HepG2 (cell line): ENCODE data around the gene DDX3Y. TPM values are rescaled to one million over a fixed set of nuclear protein-coding genes. Genes with fewer than 3 reads are reported as not detected.

ENCODE experiments used
- ATAC-seq: fragments of 200-7000 bp; cut with Tn5 transposase; 3 replicates; pipeline ENCODE4 v1.9.1; 2020; ENCODE audit warnings: mild to moderate bottlenecking, moderate library complexity
- BruUV-seq: library from RNA; stranded (reverse); fragments of 400-500 nt; replicated peaks from 2 replicates; lab custom pipeline; 2021; lab: Mats Ljungman, UMichigan
- CTCF ChIA-PET: fragments of 300-600 bp; formaldehyde crosslinking; extraction: SDS; loops from one replicate; lab custom pipeline; 2021; ENCODE audit warnings: low total read pairs, inconsistent platforms, low intra/inter-chr PET ratio; lab: Yijun Ruan, JAX
- POLR2A ChIA-PET: fragments of 350-600 bp; sonication (Branson Sonifier 250); formaldehyde crosslinking; loops from one replicate; lab custom pipeline; 2020; ENCODE audit warnings: antibody characterized with exemption, inconsistent platforms; lab: Yijun Ruan, JAX
- DNase-seq: peaks from one replicate; pipeline ENCODE4 v3.0.0-alpha.2; 2015; ENCODE audit warnings: low spot score
- FAIRE-seq: peaks from 3 replicates; lab custom pipeline; 2011; peaks lifted over from hg19 to GRCh38; lab: Jason Lieb, UNC
- H2AFZ ChIP-seq: one replicate; pipeline ENCODE4 v1.6.1; 2011; ENCODE audit warnings: low read length, inconsistent platforms
- H3K27ac ChIP-seq: fragments of 300-600 bp; 3 replicates; pipeline ENCODE4 v1.8.0; 2011; ENCODE audit warnings: mixed run types, mild to moderate bottlenecking, mixed read lengths, low read length, inconsistent platforms; ENCODE audit not compliant: insufficient read depth; ENCODE audit errors: extremely low read length
- H3K27me3 ChIP-seq, 2 experiments: fragments of 200-600 bp in 1 of 2; 2 replicates in 1 of 2; 3 replicates in 1 of 2; pipeline versions ENCODE4 v1.6.0 to v1.8.0; 2011; ENCODE audit warnings: low read length in 2 of 2, mild to moderate bottlenecking in 2 of 2, moderate library complexity in 2 of 2, inconsistent platforms in 1 of 2; ENCODE audit not compliant: insufficient read depth in 2 of 2, control insufficient read depth in 1 of 2
- H3K36me3 ChIP-seq, 2 experiments: fragments of 200-600 bp in 1 of 2; replicated peaks in 1 of 2; 2 replicates in 1 of 2; 3 replicates in 1 of 2; pipeline versions ENCODE4 v1.5.1 to v1.8.0; 2011; ENCODE audit warnings: low read length in 2 of 2, inconsistent platforms in 1 of 2; ENCODE audit not compliant: insufficient read depth in 2 of 2, control insufficient read depth in 1 of 2
- H3K4me1 ChIP-seq: 2 replicates; pipeline ENCODE4 v1.5.1; 2012; ENCODE audit warnings: low read length, inconsistent platforms; ENCODE audit not compliant: insufficient read depth
- H3K4me2 ChIP-seq: 2 replicates; pipeline ENCODE4 v1.6.0; 2011; ENCODE audit warnings: low read depth, low read length, inconsistent platforms
- H3K4me3 ChIP-seq, 3 experiments: fragments of 200-600 bp in 1 of 3; sonication (generic), shearing (Covaris generic) in 1 of 3; replicated peaks in 1 of 3; 2 replicates each; pipeline ENCODE4 v1.5.1; 2011 to 2016; ENCODE audit warnings: low read length in 3 of 3, inconsistent platforms in 2 of 3, low read depth in 2 of 3, mild to moderate bottlenecking in 2 of 3, control low read depth in 1 of 3, mixed read lengths in 1 of 3; ENCODE audit not compliant: insufficient read depth in 1 of 3
- H3K79me2 ChIP-seq: one replicate; pipeline ENCODE4 v1.6.1; 2011; ENCODE audit warnings: low read length, inconsistent platforms; ENCODE audit not compliant: insufficient read depth
- H3K9ac ChIP-seq: 2 replicates; pipeline ENCODE4 v1.6.0; 2011; ENCODE audit warnings: mild to moderate bottlenecking, low read depth, low read length, inconsistent platforms; ENCODE audit not compliant: insufficient read depth
- H3K9me3 ChIP-seq: 2 replicates; pipeline ENCODE4 v1.5.1; 2012; ENCODE audit warnings: mild to moderate bottlenecking, low read length
- H4K20me1 ChIP-seq: 2 replicates; pipeline ENCODE4 v1.6.0; 2011; ENCODE audit warnings: inconsistent platforms, mild to moderate bottlenecking, low read length, moderate library complexity; ENCODE audit not compliant: insufficient read depth
- CENPT ChIP-seq: sonication (generic); formaldehyde crosslinking; IDR thresholded peaks from 2 replicates; pipeline ENCODE4 v1.8.0; 2022; ENCODE audit warnings: low read depth, mild to moderate bottlenecking, moderate library complexity, missing genetic modification reagents
- FOXA1 ChIP-seq, 2 experiments: fragments of 450-650 bp in 1 of 2; sonication (generic) in 1 of 2; formaldehyde crosslinking in 1 of 2; IDR thresholded peaks; 2 replicates each; pipeline versions ENCODE4 v1.4.0 to v1.6.1; 2016 to 2020; ENCODE audit warnings: missing genetic modification reagents in 1 of 2
- FOXA3 ChIP-seq: IDR thresholded peaks from 2 replicates; pipeline ENCODE4 v1.6.1; 2016; ENCODE audit warnings: missing genetic modification reagents, missing compliant biosample characterization
- KAT2B ChIP-seq: fragments of 150-350 bp; IDR thresholded peaks from 2 replicates; pipeline ENCODE4 v1.6.1; 2014; ENCODE audit warnings: low read depth, low read length, borderline replicate concordance
- NFE2L1 ChIP-seq: sonication (generic); formaldehyde crosslinking; IDR thresholded peaks from 2 replicates; pipeline ENCODE4 v1.4.0; 2020; ENCODE audit warnings: missing genetic modification reagents, mild to moderate bottlenecking, borderline replicate concordance
- NFIB ChIP-seq: sonication (generic); formaldehyde crosslinking; IDR thresholded peaks from 2 replicates; pipeline ENCODE4 v1.9.0; 2021; ENCODE audit warnings: missing genetic modification reagents, mild to moderate bottlenecking, borderline replicate concordance
- RELA ChIP-seq: sonication (generic); formaldehyde crosslinking; IDR thresholded peaks from 2 replicates; pipeline ENCODE4 v1.4.0; 2020; ENCODE audit warnings: missing genetic modification reagents
- TAF15 ChIP-seq: fragments of 200-400 bp; formaldehyde crosslinking; IDR thresholded peaks from one replicate; pipeline ENCODE4 v1.6.1; 2018; ENCODE audit warnings: mild to moderate bottlenecking, low read depth, low read length; ENCODE audit not compliant: poor library complexity, severe bottlenecking
- ZNF547 ChIP-seq: sonication (generic); formaldehyde crosslinking; IDR thresholded peaks from 2 replicates; pipeline ENCODE4 v1.5.1; 2020; ENCODE audit warnings: mild to moderate bottlenecking, missing genetic modification reagents
- ZNF564 ChIP-seq: sonication (generic); formaldehyde crosslinking; IDR thresholded peaks from 2 replicates; pipeline ENCODE4 v1.8.1; 2023; ENCODE audit warnings: mild to moderate bottlenecking, missing genetic modification reagents
- WGBS: methylation state at CpG from one replicate; pipeline ENCODE4 v1.1.6; 2017; ENCODE audit warnings: low lambda C conversion rate; 5-methylcytosine and 5-hydroxymethylcytosine counted together
- in situ Hi-C: cut with HindIII; loops from 2 replicates; pipeline ENCODE4 v1.10.0; 2017; ENCODE audit warnings: low pct_unique_long_range_greater_than_20kb; ENCODE audit not compliant: extremely low pct_ligation_motif_present
- intact Hi-C: fragments of 100-400 bp; cut with micrococcal nuclease; formaldehyde crosslinking; loops from one replicate; pipeline ENCODE4 v1.10.0; 2022; ENCODE audit not compliant: unreplicated experiment
- polyA plus RNA-seq, 8 experiments: library from polyadenylated mRNA; depleted of rRNA in 3 of 8; stranded (reverse) in 7 of 8; unstranded in 1 of 8; fragments of >200 nt; fragmentation: Illumina TruSeq in 4 of 8; extraction: Trizol in 4 of 8; gene quantifications; 2 replicates each; pipeline versions ENCODE4 v1.2.1 to v1.2.3, GENCODE V29; 2011 to 2016; ENCODE audit warnings: low read depth in 4 of 8, missing spikeins in 1 of 8, mixed read lengths in 1 of 8; ENCODE audit not compliant: insufficient read depth in 1 of 8
- total RNA-seq, 5 experiments: library from RNA; depleted of rRNA; stranded (reverse); fragments of >200 nt; fragmentation: Illumina TruSeq; extraction: Trizol; gene quantifications; 2 replicates each; pipeline ENCODE4 v1.2.3, GENCODE V29; 2016; ENCODE audit warnings: low read depth in 1 of 5
- TF ChIP-seq, protein P1 (sequence below): sonication (generic); formaldehyde crosslinking; IDR thresholded peaks from 2 replicates; pipeline ENCODE4 v1.8.1; 2023; ENCODE audit warnings: mild to moderate bottlenecking, missing genetic modification reagents, borderline replicate concordance

DDX3Y gene
- total and polyA plus RNA-seq, 2 of the 13 experiments (the other 11 are each of a cell fraction or from before 2014, with no cell fraction given) = 112 to 113 TPM

DNA sequence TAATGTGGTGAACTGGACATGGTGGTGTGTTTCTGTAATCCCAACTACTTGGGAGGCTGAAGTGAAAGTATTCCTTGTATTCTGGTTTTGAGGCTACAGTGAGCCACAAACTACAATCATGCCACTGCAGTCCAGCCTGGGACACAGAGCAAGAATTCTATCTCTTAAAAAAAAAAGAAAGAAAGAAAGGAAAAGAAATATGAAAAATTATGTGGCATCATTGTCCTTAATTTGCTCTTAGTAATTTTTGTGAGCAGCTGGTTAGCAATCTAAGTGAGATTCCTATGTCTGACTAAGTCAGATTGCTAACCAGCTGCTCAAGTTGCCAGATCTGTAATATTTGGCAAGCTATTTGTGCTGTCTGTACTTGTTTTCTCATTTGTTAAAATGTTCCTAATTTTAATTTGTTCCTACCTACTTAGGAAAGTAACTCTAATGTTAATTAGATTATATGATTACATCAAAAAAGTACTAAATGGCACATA, 48.8 kb upstream of the DDX3Y start:
- Histone ChIP-seq H3K79me2 (no peaks in the 10 kb centered on the region), H2AFZ (no peak overlapping the region), H3K36me3 (no peaks in the 10 kb centered on the region; a peak in 2 of 5 replicates), H4K20me1 (no peaks in the 10 kb centered on the region), H3K4me1 (no peaks in the 10 kb centered on the region), H3K27ac (no peak overlapping the region), H3K4me2 (no peak overlapping the region), H3K9ac (no peak overlapping the region), H3K4me3 (no peak overlapping the region), H3K9me3 (no peaks in the 10 kb centered on the region), H3K27me3 (no peaks in the 10 kb centered on the region)
- POLR2A ChIA-PET = no interaction called here
- intact Hi-C loops = no loop called here
- TF ChIP-seq CENPT (CRISPR knock-in tag) (no peak), RELA (CRISPR knock-in tag) (no peak), ZNF547 (no peak)
- DNase-seq = no peak
- no TSS peak for BruUV-seq
- CTCF ChIA-PET = no interaction called here
- FAIRE-seq = no peak
- no peak for ATAC-seq
- in situ Hi-C loops = no loop called here

DNA sequence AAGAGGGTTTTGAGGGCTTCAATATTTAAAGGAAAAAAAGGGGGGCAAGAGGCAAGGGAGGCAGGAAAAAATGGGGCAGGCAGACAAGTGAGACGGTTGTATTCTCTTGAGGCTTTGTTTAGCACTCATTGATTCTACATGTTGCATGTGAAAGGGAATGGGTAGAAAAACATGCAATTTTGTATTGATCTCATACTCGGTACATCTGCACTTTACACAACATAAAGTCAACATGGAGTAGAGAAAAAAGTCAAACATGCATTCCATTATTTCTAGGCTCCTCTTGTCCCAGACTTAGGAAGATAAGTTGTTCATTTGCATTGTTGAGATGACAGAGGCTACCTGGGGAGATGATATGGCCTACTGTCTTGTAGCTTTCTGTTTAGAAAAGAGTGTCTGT, 36.7 kb upstream of the DDX3Y start:
- no peaks in the 10 kb centered on the region for H3K36me3 ChIP-seq
- H3K4me3 ChIP-seq = no peak overlapping the region
- BruUV-seq = no TSS peak

More for the DNA sequence above, 36.7 kb upstream of the DDX3Y start:
- intact Hi-C loops = no loop called here
- in situ Hi-C loops = no loop called here
- Histone ChIP-seq H3K9ac (no peak overlapping the region), H3K79me2 (no peaks in the 10 kb centered on the region), H3K4me1 (peaks cover 10% of the 10 kb centered on the region), H4K20me1 (no peaks in the 10 kb centered on the region), H3K4me2 (no peak overlapping the region), H2AFZ (no peak overlapping the region), H3K9me3 (no peaks in the 10 kb centered on the region), H3K27me3 (no peaks in the 10 kb centered on the region), H3K27ac (no peak overlapping the region)
- WGBS = 0% methylated on average over 2 of the region's 2 CpGs
- ATAC-seq = peak; percentile 80
- ChIA-PET POLR2A (no interaction called here), CTCF (no interaction called here)
- TF ChIP-seq FOXA3 (CRISPR knock-in tag) (peak; percentile 52; the same call in 1 of the 2 replicates), KAT2B (peak; percentile 52; the same call in 1 of the 2 replicates), FOXA1 (IDR thresholded peaks at IDR 0.05) (no peak), FOXA1 (CRISPR knock-in tag; IDR thresholded peaks at IDR 0.05) (peak; percentile 17; the same call in 1 of the 2 replicates), ZNF564 (no peak), TAF15 (no peak), NFIB (CRISPR knock-in tag) (no peak), NFE2L1 (no peak)
- TF ChIP-seq, protein P1, sequence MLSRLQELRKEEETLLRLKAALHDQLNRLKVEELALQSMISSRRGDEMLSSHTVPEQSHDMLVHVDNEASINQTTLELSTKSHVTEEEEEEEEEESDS = no peak
- FAIRE-seq = no peak
- DNase-seq = peak; percentile 1
